HUES64 (cell line): Measurements from ENCODE around the gene FURIN.
"Not testable (repeated sequence)": the region's sequence is repeated elsewhere in the genome, so short reads cannot be mapped to it uniquely, and the experiment has no call there.

Experiments
- H3K27ac ChIP-seq: 2 replicates; pipeline ENCODE4 v1.7.0; 2013; ENCODE audit warnings: low read depth, low read length, inconsistent platforms
- H3K27me3 ChIP-seq: 2 replicates; pipeline ENCODE4 v1.6.1; 2013; ENCODE audit warnings: mild to moderate bottlenecking, low read length; ENCODE audit not compliant: insufficient read depth
- H3K36me3 ChIP-seq: 2 replicates; pipeline ENCODE4 v1.6.1; 2013; ENCODE audit warnings: mild to moderate bottlenecking, low read length; ENCODE audit not compliant: insufficient read depth
- H3K4me1 ChIP-seq: 2 replicates; pipeline ENCODE4 v1.6.1; 2013; ENCODE audit warnings: mild to moderate bottlenecking, low read length, moderate library complexity; ENCODE audit not compliant: insufficient read depth
- H3K4me3 ChIP-seq: 2 replicates; pipeline ENCODE4 v1.5.1; 2013; ENCODE audit warnings: mild to moderate bottlenecking, low read length, moderate library complexity
- H3K9ac ChIP-seq: 2 replicates; pipeline ENCODE4 v1.6.1; 2013; ENCODE audit warnings: mild to moderate bottlenecking, low read depth, low read length
- H3K9me3 ChIP-seq: 2 replicates; pipeline ENCODE4 v1.6.1; 2013; ENCODE audit warnings: low read depth, low read length; ENCODE audit not compliant: insufficient read depth
- WGBS: fragments of 150-250, 120-280 bp; methylation state at CpG from one replicate; pipeline ENCODE4 v1.1.7; 2013; ENCODE audit warnings: missing lambda C conversion rate; 5-methylcytosine and 5-hydroxymethylcytosine counted together

The FURIN gene

GRCh38 chr15:90906181-90906849 is 37.9 kb downstream of the FURIN start:
- Histone ChIP-seq H3K9ac (no peak overlapping the region), H3K27ac (no peak overlapping the region), H3K4me3 (no peak overlapping the region), H3K9me3 (no peaks in the 10 kb centered on the region), H3K4me1 (peaks cover 12% of the 10 kb centered on the region; the same call in 1 of the 2 replicates), H3K36me3 (peaks cover 27% of the 10 kb centered on the region), H3K27me3 (peaks cover 26% of the 10 kb centered on the region)
- WGBS, result 94% methylated on average over 11 of the region's 11 CpGs

GRCh38 chr15:90907051-90907660 is 38.8 kb downstream of the FURIN start:
- H3K27me3 ChIP-seq, result peaks cover 22% of the 10 kb centered on the region
- no peak overlapping the region for H3K27ac ChIP-seq
- H3K9ac ChIP-seq, result no peak overlapping the region
- H3K4me1 ChIP-seq, result peaks cover 5% of the 10 kb centered on the region; the same call in 1 of the 2 replicates
- H3K4me3 ChIP-seq, result no peak overlapping the region
- H3K36me3 ChIP-seq, result peaks cover 28% of the 10 kb centered on the region
- no peaks in the 10 kb centered on the region for H3K9me3 ChIP-seq
- 91% methylated on average over 15 of the region's 15 CpGs for WGBS

GRCh38 chr15:90907838-90908507 is 39.6 kb downstream of the FURIN start:
- peaks cover 21% of the 10 kb centered on the region for H3K27me3 ChIP-seq
- H3K4me3 ChIP-seq, result no peak overlapping the region
- 91% methylated on average over 9 of the region's 9 CpGs for WGBS
- H3K27ac ChIP-seq, result no peak overlapping the region
- H3K4me1 ChIP-seq, result peaks cover 5% of the 10 kb centered on the region; the same call in 1 of the 2 replicates
- peaks cover 35% of the 10 kb centered on the region for H3K36me3 ChIP-seq
- H3K9ac ChIP-seq, result no peak overlapping the region
- H3K9me3 ChIP-seq, result no peaks in the 10 kb centered on the region

- 96% methylated on average over 11 of the region's 11 CpGs for WGBS
- H3K36me3 ChIP-seq, result peaks cover 38% of the 10 kb centered on the region
- H3K9ac ChIP-seq, H3K27me3 ChIP-seq, H3K4me3 ChIP-seq, H3K4me1 ChIP-seq, H3K27ac ChIP-seq, H3K9me3 ChIP-seq: not testable (repeated sequence)
Measured at GRCh38 chr15:90909449-90909848, 41.1 kb downstream of the FURIN start.

- Histone ChIP-seq H3K4me1 (no peaks in the 10 kb centered on the region), H3K27ac (no peak overlapping the region), H3K9ac (no peak overlapping the region), H3K36me3 (peaks cover 38% of the 10 kb centered on the region), H3K9me3 (no peaks in the 10 kb centered on the region), H3K4me3 (no peak overlapping the region), H3K27me3 (0 out of 2 replicates have a peak, but pooled peaks cover 2% of the 10 kb centered on the region)
- 94% methylated on average over 8 of the region's 8 CpGs for WGBS
Measured at GRCh38 chr15:90909976-90910375, 41.6 kb downstream of the FURIN start.

- 92% methylated on average over 24 of the region's 24 CpGs for whole genome bisulfite sequencing
Measured at GRCh38 chr15:90910441-90911301, 42.3 kb downstream of the FURIN start.

GRCh38 chr15:90911302-90911623 is 42.9 kb downstream of the FURIN start:
- Histone ChIP-seq H3K9ac (no peak overlapping the region), H3K27ac (no peak overlapping the region), H3K4me1 (no peaks in the 10 kb centered on the region), H3K36me3 (peaks cover 28% of the 10 kb centered on the region), H3K9me3 (no peaks in the 10 kb centered on the region), H3K4me3 (no peak overlapping the region), H3K27me3 (no peaks in the 10 kb centered on the region)
- WGBS, result 93% methylated on average over 19 of the region's 19 CpGs

More at GRCh38 chr15:90910441-90911301, 42.3 kb downstream of the FURIN start:
- H3K9me3 ChIP-seq, result no peaks in the 10 kb centered on the region
- H3K27me3 ChIP-seq, result no peaks in the 10 kb centered on the region
- H3K4me3 ChIP-seq, result no peak overlapping the region
- no peak overlapping the region for H3K27ac ChIP-seq
- H3K4me1 ChIP-seq, result no peaks in the 10 kb centered on the region
- no peak overlapping the region for H3K9ac ChIP-seq
- H3K36me3 ChIP-seq, result peaks cover 34% of the 10 kb centered on the region

- Histone ChIP-seq H3K27ac (no peak overlapping the region), H3K36me3 (peaks cover 25% of the 10 kb centered on the region), H3K4me3 (no peak overlapping the region), H3K27me3 (no peaks in the 10 kb centered on the region), H3K4me1 (no peaks in the 10 kb centered on the region), H3K9ac (no peak overlapping the region), H3K9me3 (no peaks in the 10 kb centered on the region)
- 95% methylated on average over 30 of the region's 30 CpGs for WGBS
Measured at GRCh38 chr15:90911906-90912769, 43.8 kb downstream of the FURIN start.

- H3K9ac ChIP-seq, result no peak overlapping the region
- H3K4me1 ChIP-seq, result no peaks in the 10 kb centered on the region
- H3K27me3 ChIP-seq, result no peaks in the 10 kb centered on the region
- no peaks in the 10 kb centered on the region for H3K9me3 ChIP-seq
- WGBS, result 95% methylated on average over 7 of the region's 7 CpGs
- no peak overlapping the region for H3K27ac ChIP-seq
- peaks cover 20% of the 10 kb centered on the region for H3K36me3 ChIP-seq
- no peak overlapping the region for H3K4me3 ChIP-seq
Measured at GRCh38 chr15:90912770-90913075, 44.3 kb downstream of the FURIN start.

GRCh38 chr15:90913398-90913944 is 45.1 kb downstream of the FURIN start:
- 96% methylated on average over 12 of the region's 12 CpGs for WGBS
- H3K9ac ChIP-seq, result no peak overlapping the region
- no peaks in the 10 kb centered on the region for H3K9me3 ChIP-seq
- H3K27me3 ChIP-seq, result no peaks in the 10 kb centered on the region
- H3K4me3 ChIP-seq, result no peak overlapping the region
- H3K36me3 ChIP-seq, result peaks cover 18% of the 10 kb centered on the region
- no peaks in the 10 kb centered on the region for H3K4me1 ChIP-seq
- no peak overlapping the region for H3K27ac ChIP-seq
